ENCODE data around the gene CRB1. TPM values are rescaled to one million over a fixed set of nuclear protein-coding genes. Genes with fewer than 3 reads are reported as not detected.
A peak's percentile ranks its signal among the peaks of the same experiment; 100 is the strongest.

CRB1 gene
- total and polyA plus RNA-seq, 2 of the 8 experiments (the other 6 are each of a cell fraction or from before 2014, with no cell fraction given), result 0.03 TPM; not detected in 1

DNA sequence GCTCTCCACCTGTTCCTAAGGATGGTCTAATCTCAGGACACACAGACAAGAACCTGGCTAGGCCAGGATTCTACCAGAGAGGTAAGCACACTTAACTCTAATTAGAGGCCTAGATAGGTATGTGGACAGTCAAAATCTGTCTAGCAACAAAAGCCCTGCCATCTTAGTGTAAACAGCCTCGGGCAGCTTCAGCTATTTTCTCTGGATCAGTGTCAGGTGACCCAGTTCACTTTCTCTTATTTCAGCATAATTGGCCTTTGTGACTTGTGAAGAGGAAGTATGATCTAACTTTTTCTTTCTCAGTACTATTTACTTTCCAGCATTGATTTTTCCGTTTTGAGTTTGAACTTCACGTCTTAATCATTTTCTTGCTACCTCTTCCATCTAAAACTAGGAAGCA, 217.7 kb downstream of the CRB1 start:
- Histone ChIP-seq H2AFZ (ENCODE audit: low read length) (peak overlapping the region; percentile 50; the same call in 1 of the 2 replicates), H2BK120ac (replicated peaks; ENCODE audit: low read depth, low read length) (no peak overlapping the region), H4K8ac (ENCODE audit: extremely low read depth, insufficient read depth, low read length) (no peak overlapping the region), H3K9me3 (ENCODE audit: insufficient read depth in 2 of 2, low read depth in 1 of 2, low read length in 1 of 2) (no peaks in the 10 kb centered on the region), H3K56ac (replicated peaks; ENCODE audit: insufficient read length, low read depth, low read length) (no peak overlapping the region), H3K79me2 (ENCODE audit: control insufficient read depth in 1 of 2, insufficient read depth in 2 of 2, low read length in 2 of 2) (no peaks in the 10 kb centered on the region), H2BK12ac (ENCODE audit: low read depth, low read length) (no peak overlapping the region), H2BK5ac (ENCODE audit: low read depth, low read length) (no peak overlapping the region), H3K14ac (ENCODE audit: insufficient read length) (no peak overlapping the region), H3K27ac (ENCODE audit: low read depth, low read length) (no peak overlapping the region), H2BK15ac (ENCODE audit: low read length) (no peak overlapping the region), H3K9ac (replicated peaks in 1 of 4; ENCODE audit: extremely low read depth in 1 of 4, low read depth in 3 of 4, low read length in 3 of 4) (no peak overlapping the region), H2BK20ac (ENCODE audit: low read length) (no peak overlapping the region), H3K23ac (ENCODE audit: insufficient read length) (no peak overlapping the region), H3K4me2 (ENCODE audit: insufficient read depth in 1 of 2, low read depth in 2 of 2, low read length in 2 of 2) (no peak overlapping the region), H4K5ac (ENCODE audit: insufficient read length, low read depth, low read length) (no peak overlapping the region), H4K91ac (replicated peaks; ENCODE audit: insufficient read length, low read length) (no peak overlapping the region), H3K36me3 (ENCODE audit: control insufficient read depth in 2 of 4, insufficient read depth in 4 of 4, low read length in 3 of 4) (no peaks in the 10 kb centered on the region), H3K23me2 (ENCODE audit: low read depth, low read length) (no peaks in the 10 kb centered on the region), H4K20me1 (replicated peaks in 1 of 2; ENCODE audit: control insufficient read depth in 1 of 2, insufficient read depth in 2 of 2, low read length in 2 of 2) (no peaks in the 10 kb centered on the region), H3K18ac (ENCODE audit: extremely low read depth, low read length) (no peak overlapping the region), H3K79me1 (ENCODE audit: low read depth, low read length) (no peaks in the 10 kb centered on the region), H3K4me1 (replicated peaks in 1 of 4; ENCODE audit: control insufficient read depth in 3 of 4, insufficient read depth in 4 of 4, low read length in 3 of 4) (no peaks in the 10 kb centered on the region), H2AK5ac (ENCODE audit: low read depth, low read length) (no peak overlapping the region), H3K27me3 (replicated peaks in 1 of 4; ENCODE audit: control insufficient read depth in 3 of 4, extremely low read depth in 1 of 4, insufficient read depth in 3 of 4, low read length in 3 of 4) (no peaks in the 10 kb centered on the region), H3K4ac (replicated peaks; ENCODE audit: insufficient read length, low read depth, low read length) (no peak overlapping the region), H3K4me3 (ENCODE audit: extremely low read depth in 1 of 4, insufficient read depth in 2 of 4, low read depth in 3 of 4, low read length in 4 of 4) (no peak overlapping the region)
- ChIA-PET CTCF (ENCODE audit: partially characterized antibody) (interaction anchor here (0.8 kb wide), 1 partner anchor 86 kb away, joined by 7 read pairs; no protein-coding TSS in a partner anchor), POLR2A (ENCODE audit: partially characterized antibody) (no interaction called here)
- DNase-seq (ENCODE audit: low read depth in 1 of 2, low spot score in 2 of 2) (no peak), FAIRE-seq (no peak)
- WGBS, 2 experiments (ENCODE audit: extremely low coverage in 1 of 2, insufficient coverage in 1 of 2, insufficient read length in 1 of 2, insufficient replicate concordance in 2 of 2, low coverage in 1 of 2, low lambda C conversion rate in 2 of 2, missing lambda C conversion rate in 1 of 2), result 97% methylated on average over 3 of the region's 3 CpGs; no CpG with 5 or more reads in 1 of the 2 experiments
- TF ChIP-seq CBX8 (IDR thresholded peaks at IDR 0.05; ENCODE audit: borderline replicate concordance, low read depth, low read length) (no peak), CTBP2 (IDR thresholded peaks at IDR 0.05; ENCODE audit: borderline replicate concordance, insufficient read depth, insufficient read length, low read length) (no peak), GABPA (IDR thresholded peaks at IDR 0.05; ENCODE audit: borderline replicate concordance, insufficient read depth, low read length) (no peak), MAX (IDR thresholded peaks at IDR 0.05) (no peak)
- TF ChIP-seq, protein P1, sequence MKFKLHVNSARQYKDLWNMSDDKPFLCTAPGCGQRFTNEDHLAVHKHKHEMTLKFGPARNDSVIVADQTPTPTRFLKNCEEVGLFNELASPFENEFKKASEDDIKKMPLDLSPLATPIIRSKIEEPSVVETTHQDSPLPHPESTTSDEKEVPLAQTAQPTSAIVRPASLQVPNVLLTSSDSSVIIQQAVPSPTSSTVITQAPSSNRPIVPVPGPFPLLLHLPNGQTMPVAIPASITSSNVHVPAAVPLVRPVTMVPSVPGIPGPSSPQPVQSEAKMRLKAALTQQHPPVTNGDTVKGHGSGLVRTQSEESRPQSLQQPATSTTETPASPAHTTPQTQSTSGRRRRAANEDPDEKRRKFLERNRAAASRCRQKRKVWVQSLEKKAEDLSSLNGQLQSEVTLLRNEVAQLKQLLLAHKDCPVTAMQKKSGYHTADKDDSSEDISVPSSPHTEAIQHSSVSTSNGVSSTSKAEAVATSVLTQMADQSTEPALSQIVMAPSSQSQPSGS (IDR thresholded peaks at IDR 0.05; ENCODE audit: low read length), result no peak
